Mesenchymal stem cell (in vitro differentiated cells and primary cell): Measurements from ENCODE around the gene IGFL1.
"Not testable (repeated sequence)": the region's sequence is repeated elsewhere in the genome, so short reads cannot be mapped to it uniquely, and the experiment has no call there.

ENCODE experiments used
- DNase-seq: peaks from one replicate; pipeline ENCODE4 v3.0.0-alpha.2; 2013
- H2AFZ ChIP-seq: one replicate; pipeline ENCODE4 v1.6.1; 2013; ENCODE audit warnings: low read depth, mild to moderate bottlenecking, control low read depth, inconsistent platforms, low read length, moderate library complexity
- H2AK5ac ChIP-seq: 2 replicates; pipeline ENCODE4 v1.6.1; 2013; ENCODE audit warnings: low read length, moderate library complexity, mild to moderate bottlenecking, inconsistent platforms; ENCODE audit not compliant: severe bottlenecking
- H2BK120ac ChIP-seq: one replicate; pipeline ENCODE4 v1.6.1; 2013; ENCODE audit warnings: low read depth, mild to moderate bottlenecking, inconsistent platforms, low read length, moderate library complexity
- H2BK12ac ChIP-seq, 2 experiments: one replicate each; pipeline ENCODE4 v1.6.1; 2013; ENCODE audit warnings: inconsistent platforms in 2 of 2, low read length in 2 of 2, mild to moderate bottlenecking in 2 of 2, moderate library complexity in 2 of 2, control low read depth in 1 of 2
- H2BK15ac ChIP-seq: one replicate; pipeline ENCODE4 v1.6.1; 2013; ENCODE audit warnings: mild to moderate bottlenecking, low read depth, inconsistent platforms; ENCODE audit not compliant: poor library complexity, severe bottlenecking
- H2BK5ac ChIP-seq: 2 replicates; pipeline ENCODE4 v1.6.1; 2013; ENCODE audit warnings: low read depth, mild to moderate bottlenecking, low read length, control low read depth, inconsistent platforms; ENCODE audit not compliant: poor library complexity, severe bottlenecking
- H3K14ac ChIP-seq, 2 experiments: one replicate each; pipeline ENCODE4 v1.6.1; 2013; ENCODE audit warnings: inconsistent platforms in 2 of 2, low read length in 2 of 2, control low read depth in 1 of 2, mild to moderate bottlenecking in 1 of 2, moderate library complexity in 1 of 2
- H3K18ac ChIP-seq, 2 experiments: one replicate each; pipeline ENCODE4 v1.6.1; 2013; ENCODE audit warnings: inconsistent platforms in 2 of 2, low read length in 2 of 2, control low read depth in 1 of 2, low read depth in 1 of 2, mild to moderate bottlenecking in 1 of 2
- H3K23ac ChIP-seq, 2 experiments: one replicate each; pipeline ENCODE4 v1.6.1; 2013; ENCODE audit warnings: inconsistent platforms in 2 of 2, low read length in 2 of 2, mild to moderate bottlenecking in 2 of 2, moderate library complexity in 2 of 2, control low read depth in 1 of 2
- H3K27ac ChIP-seq: 2 replicates; pipeline ENCODE4 v1.5.1; 2013; ENCODE audit warnings: mild to moderate bottlenecking, moderate library complexity, low read length, control low read depth, inconsistent platforms; ENCODE audit not compliant: poor library complexity, severe bottlenecking
- H3K27me3 ChIP-seq, 2 experiments: 2 replicates each; pipeline versions ENCODE4 v1.6.1 to v1.7.0; 2013; ENCODE audit warnings: low read length in 2 of 2, mild to moderate bottlenecking in 2 of 2, moderate library complexity in 2 of 2, control low read depth in 1 of 2, inconsistent platforms in 1 of 2; ENCODE audit not compliant: control insufficient read depth in 1 of 2, insufficient read depth in 1 of 2
- H3K36me3 ChIP-seq, 2 experiments: 2 replicates each; pipeline versions ENCODE4 v1.6.1 to v1.7.0; 2013; ENCODE audit warnings: low read length in 2 of 2, control low read depth in 1 of 2, inconsistent platforms in 1 of 2, low read depth in 1 of 2, mild to moderate bottlenecking in 1 of 2; ENCODE audit not compliant: insufficient read depth in 2 of 2, control insufficient read depth in 1 of 2
- H3K4ac ChIP-seq, 2 experiments: one replicate each; pipeline ENCODE4 v1.6.1; 2013; ENCODE audit warnings: inconsistent platforms in 2 of 2, low read length in 2 of 2, mild to moderate bottlenecking in 2 of 2, moderate library complexity in 2 of 2, control low read depth in 1 of 2, low read depth in 1 of 2
- H3K4me1 ChIP-seq: 2 replicates; pipeline ENCODE4 v1.6.1; 2013; ENCODE audit warnings: low read depth, low read length, control low read depth; ENCODE audit not compliant: control insufficient read depth, insufficient read depth
- H3K4me2 ChIP-seq: 2 replicates; pipeline ENCODE4 v1.6.1; 2013; ENCODE audit warnings: low read length, mild to moderate bottlenecking, inconsistent platforms; ENCODE audit not compliant: poor library complexity, severe bottlenecking
- H3K4me3 ChIP-seq, 2 experiments: 2 replicates each; pipeline versions ENCODE4 v1.5.1 to v1.7.0; 2013; ENCODE audit warnings: low read length in 2 of 2, mild to moderate bottlenecking in 2 of 2, control low read depth in 1 of 2, low read depth in 1 of 2; ENCODE audit not compliant: insufficient read depth in 1 of 2
- H3K79me1 ChIP-seq: replicated peaks from 2 replicates; pipeline ENCODE4 v1.6.1; 2013; ENCODE audit warnings: mild to moderate bottlenecking, control low read depth, low read length, inconsistent platforms; ENCODE audit not compliant: poor library complexity, severe bottlenecking
- H3K9ac ChIP-seq: 2 replicates; pipeline ENCODE4 v1.7.0; 2013; ENCODE audit warnings: mild to moderate bottlenecking, low read length, moderate library complexity
- H3K9me3 ChIP-seq: 2 replicates; pipeline ENCODE4 v1.7.0; 2013; ENCODE audit warnings: mild to moderate bottlenecking, low read length; ENCODE audit not compliant: control insufficient read depth
- H4K8ac ChIP-seq: one replicate; pipeline ENCODE4 v1.6.1; 2013; ENCODE audit warnings: inconsistent platforms, mild to moderate bottlenecking, low read length, moderate library complexity
- H4K91ac ChIP-seq: one replicate; pipeline ENCODE4 v1.6.1; 2013; ENCODE audit warnings: mild to moderate bottlenecking, low read length, inconsistent platforms
- WGBS: methylation state at CpG from one replicate; pipeline ENCODE4 v1.1.7; 2013; ENCODE audit warnings: mixed read lengths; 5-methylcytosine and 5-hydroxymethylcytosine counted together

IGFL1 gene

GRCh38 chr19:46206176-46206575 is 23.4 kb upstream of the IGFL1 start:
- no peak overlapping the region for H2AFZ ChIP-seq
- no peak overlapping the region for H2BK120ac ChIP-seq
- no peak overlapping the region for H2AK5ac ChIP-seq
- H3K36me3 ChIP-seq, result no peaks in the 10 kb centered on the region
- no peak overlapping the region for H2BK12ac ChIP-seq
- DNase-seq, result no peak
- H3K27me3 ChIP-seq, result peaks cover 34 to 94% of the 10 kb centered on the region in 2 experiments
- H3K27ac ChIP-seq, result peak overlapping the region; percentile 4
- no peak overlapping the region for H3K14ac ChIP-seq
- no peak overlapping the region for H3K4me3 ChIP-seq
- no peak overlapping the region for H4K8ac ChIP-seq
- no peak overlapping the region for H3K9ac ChIP-seq
- 78% methylated on average over 4 of the region's 5 CpGs for WGBS
- H3K4ac ChIP-seq, result no peak overlapping the region
- H3K23ac ChIP-seq, result no peak overlapping the region
- no peaks in the 10 kb centered on the region for H3K9me3 ChIP-seq
- H3K79me1 ChIP-seq, result no peaks in the 10 kb centered on the region
- no peak overlapping the region for H4K91ac ChIP-seq
- H3K4me1 ChIP-seq, result peaks cover 20% of the 10 kb centered on the region
- H2BK5ac ChIP-seq, result no peak overlapping the region
- no peak overlapping the region for H2BK15ac ChIP-seq
- no peak overlapping the region for H3K4me2 ChIP-seq
- H3K18ac ChIP-seq, result no peak overlapping the region

GRCh38 chr19:46206682-46207081 is 22.9 kb upstream of the IGFL1 start:
- H2AK5ac ChIP-seq, result no peak overlapping the region
- 66% methylated on average over 3 of the region's 3 CpGs for WGBS
- H3K9ac ChIP-seq, result no peak overlapping the region
- H2AFZ ChIP-seq, result no peak overlapping the region
- H2BK15ac ChIP-seq, result no peak overlapping the region
- H4K8ac ChIP-seq, result no peak overlapping the region
- H2BK5ac ChIP-seq, result no peak overlapping the region
- H3K4me3 ChIP-seq, result no peak overlapping the region
- no peak overlapping the region for H4K91ac ChIP-seq
- no peak overlapping the region for H2BK12ac ChIP-seq
- no peaks in the 10 kb centered on the region for H3K9me3 ChIP-seq
- H3K4me1 ChIP-seq, result peaks cover 21% of the 10 kb centered on the region
- H3K18ac ChIP-seq, result no peak overlapping the region
- no peak overlapping the region for H3K27ac ChIP-seq
- H3K79me1 ChIP-seq, result no peaks in the 10 kb centered on the region
- peaks cover 32 to 94% of the 10 kb centered on the region in 2 experiments for H3K27me3 ChIP-seq
- no peak overlapping the region for H3K4me2 ChIP-seq
- H3K4ac ChIP-seq, result no peak overlapping the region
- no peaks in the 10 kb centered on the region for H3K36me3 ChIP-seq
- DNase-seq, result no peak
- no peak overlapping the region for H2BK120ac ChIP-seq
- H3K23ac ChIP-seq, result no peak overlapping the region
- no peak overlapping the region for H3K14ac ChIP-seq

GRCh38 chr19:46207858-46208257 is 21.7 kb upstream of the IGFL1 start:
- not testable (repeated sequence) for H3K9ac ChIP-seq, H2AK5ac ChIP-seq, H2BK15ac ChIP-seq, H3K27ac ChIP-seq, H2AFZ ChIP-seq, H2BK5ac ChIP-seq, H3K23ac ChIP-seq, H3K4ac ChIP-seq, H4K91ac ChIP-seq, H2BK12ac ChIP-seq, H3K4me2 ChIP-seq, H3K79me1 ChIP-seq, H4K8ac ChIP-seq, H3K4me3 ChIP-seq, H3K9me3 ChIP-seq, H3K14ac ChIP-seq, H3K18ac ChIP-seq, DNase-seq, H3K36me3 ChIP-seq, H2BK120ac ChIP-seq
- H3K4me1 ChIP-seq, result peaks cover 26% of the 10 kb centered on the region
- 88% methylated on average over 6 of the region's 8 CpGs for WGBS
- peaks cover 32 to 94% of the 10 kb centered on the region in 2 experiments for H3K27me3 ChIP-seq

GRCh38 chr19:46209051-46209450 is 20.5 kb upstream of the IGFL1 start:
- H2AK5ac ChIP-seq, result peak overlapping the region; percentile 29
- no peaks in the 10 kb centered on the region for H3K9me3 ChIP-seq
- H3K18ac ChIP-seq, result no peak overlapping the region
- no peak overlapping the region for H3K4ac ChIP-seq
- no peak overlapping the region for H2BK12ac ChIP-seq
- no peak for DNase-seq
- no peak overlapping the region for H3K14ac ChIP-seq
- H3K4me3 ChIP-seq, result no peak overlapping the region
- H2BK15ac ChIP-seq, result no peak overlapping the region
- H3K79me1 ChIP-seq, result no peaks in the 10 kb centered on the region
- H3K23ac ChIP-seq, result no peak overlapping the region
- no peak overlapping the region for H3K9ac ChIP-seq
- H3K27me3 ChIP-seq, result peaks cover 33 to 94% of the 10 kb centered on the region in 2 experiments
- H2AFZ ChIP-seq, result no peak overlapping the region
- H3K27ac ChIP-seq, result no peak overlapping the region
- H4K8ac ChIP-seq, result no peak overlapping the region
- H3K36me3 ChIP-seq, result no peaks in the 10 kb centered on the region
- H3K4me1 ChIP-seq, result peaks cover 30% of the 10 kb centered on the region
- H2BK5ac ChIP-seq, result no peak overlapping the region
- no peak overlapping the region for H4K91ac ChIP-seq
- no peak overlapping the region for H3K4me2 ChIP-seq
- WGBS, result 56% methylated on average over 3 of the region's 3 CpGs
- no peak overlapping the region for H2BK120ac ChIP-seq
